SK-N-SH (cell line): ENCODE data around the gene MRM1. TPM values are rescaled to one million over a fixed set of nuclear protein-coding genes. Genes with fewer than 3 reads are reported as not detected.

ENCODE experiments used
- CTCF ChIA-PET: fragments of 300-600, 350-600 bp; formaldehyde crosslinking; extraction: SDS; loops from one replicate; lab custom pipeline; 2021; lab: Yijun Ruan, JAX
- POLR2A ChIA-PET: fragments of 350-600 bp; sonication (Branson Sonifier 250); formaldehyde crosslinking; extraction: SDS; loops from one replicate; lab custom pipeline; 2020; ENCODE audit warnings: antibody characterized with exemption, inconsistent platforms; lab: Yijun Ruan, JAX
- DNase-seq: peaks from one replicate; pipeline ENCODE4 v3.0.0; 2012
- H2AFZ ChIP-seq: fragments of 200-600 bp; sonication (generic); 2 replicates; pipeline ENCODE4 v1.8.1; 2016; ENCODE audit warnings: antibody characterized with exemption, mild to moderate bottlenecking, low read depth
- H3F3A ChIP-seq: fragments of 200-600 bp; sonication (generic); replicated peaks from 2 replicates; pipeline ENCODE3; 2016; ENCODE audit warnings: antibody characterized with exemption, mild to moderate bottlenecking; ENCODE audit not compliant: insufficient read depth
- H3K27ac ChIP-seq, 2 experiments: fragments of 200-500 bp in 1 of 2; fragments of 200-600 bp in 1 of 2; sonication (Bioruptor generic) in 1 of 2; sonication (generic), shearing (Covaris generic) in 1 of 2; 2 replicates each; pipeline versions ENCODE4 v1.5.1 to v1.6.1; 2014 to 2016; ENCODE audit warnings: low read depth in 2 of 2, inconsistent platforms in 1 of 2, low read length in 1 of 2, mild to moderate bottlenecking in 1 of 2, mixed read lengths in 1 of 2
- H3K27me3 ChIP-seq: fragments of 200-600 bp; sonication (generic), shearing (Covaris generic); 2 replicates; pipeline ENCODE4 v1.6.1; 2016; ENCODE audit warnings: mixed run types; ENCODE audit not compliant: insufficient read depth
- H3K36me3 ChIP-seq, 2 experiments: fragments of 200-500 bp in 1 of 2; fragments of 200-600 bp in 1 of 2; sonication (Bioruptor generic) in 1 of 2; sonication (generic) in 1 of 2; replicated peaks in 1 of 2; 2 replicates each; pipeline versions ENCODE3 to v1.5.1; 2014 to 2016; ENCODE audit warnings: low read length in 1 of 2, mild to moderate bottlenecking in 1 of 2; ENCODE audit not compliant: insufficient read depth in 2 of 2, control insufficient read depth in 1 of 2
- H3K4me1 ChIP-seq, 2 experiments: fragments of 200-500 bp in 1 of 2; fragments of 200-600 bp in 1 of 2; sonication (Bioruptor generic) in 1 of 2; sonication (generic), shearing (Covaris generic) in 1 of 2; 2 replicates each; pipeline versions ENCODE4 v1.5.1 to v1.6.1; 2014 to 2016; ENCODE audit warnings: low read depth in 1 of 2, low read length in 1 of 2, mixed run types in 1 of 2; ENCODE audit not compliant: insufficient read depth in 2 of 2, control insufficient read depth in 1 of 2
- H3K4me2 ChIP-seq: fragments of 200-600 bp; sonication (generic), shearing (Covaris generic); 2 replicates; pipeline ENCODE4 v1.6.1; 2017; ENCODE audit warnings: mixed run types
- H3K4me3 ChIP-seq, 2 experiments: fragments of 200-500 bp in 1 of 2; fragments of 200-600 bp in 1 of 2; sonication (Bioruptor generic) in 1 of 2; sonication (generic), shearing (Covaris generic) in 1 of 2; 2 replicates each; pipeline versions ENCODE4 v1.5.1 to v1.8.1; 2014 to 2016; ENCODE audit warnings: low read depth in 2 of 2, inconsistent platforms in 1 of 2, low read length in 1 of 2, mild to moderate bottlenecking in 1 of 2, mixed read lengths in 1 of 2, moderate library complexity in 1 of 2
- H3K79me2 ChIP-seq: fragments of 200-600 bp; sonication (generic); 2 replicates; pipeline ENCODE4 v1.8.1; 2017; ENCODE audit warnings: mild to moderate bottlenecking; ENCODE audit not compliant: insufficient read depth
- H3K9ac ChIP-seq: fragments of 200-600 bp; sonication (generic); 2 replicates; pipeline ENCODE4 v1.6.1; 2017; ENCODE audit warnings: mixed run types
- H3K9me2 ChIP-seq: fragments of 200-600 bp; sonication (generic); 2 replicates; pipeline ENCODE4 v1.6.1; 2017; ENCODE audit warnings: mixed run types
- H3K9me3 ChIP-seq: fragments of 200-600 bp; sonication (generic); 2 replicates; pipeline ENCODE4 v1.6.1; 2017; ENCODE audit warnings: mixed run types, mild to moderate bottlenecking, moderate library complexity
- H4K20me1 ChIP-seq: fragments of 200-600 bp; sonication (generic); 2 replicates; pipeline ENCODE4 v1.6.1; 2017; ENCODE audit warnings: mild to moderate bottlenecking, mixed run types; ENCODE audit not compliant: insufficient read depth
- CTCF ChIP-seq: fragments of 200-600 bp; sonication (generic); IDR thresholded peaks from 2 replicates; pipeline ENCODE4 v1.6.1; 2017; ENCODE audit warnings: antibody characterized with exemption, mild to moderate bottlenecking, moderate library complexity
- ELF1 ChIP-seq: IDR thresholded peaks from 2 replicates; pipeline ENCODE4 v1.4.0; 2012
- FOSL2 ChIP-seq: IDR thresholded peaks from 2 replicates; pipeline ENCODE4 v1.4.0; 2012; ENCODE audit warnings: low read depth, mild to moderate bottlenecking, moderate library complexity, borderline replicate concordance
- FOXJ3 ChIP-seq: sonication (generic); formaldehyde crosslinking; IDR thresholded peaks from 2 replicates; pipeline ENCODE4 v1.5.1; 2020; ENCODE audit warnings: mild to moderate bottlenecking, missing genetic modification reagents
- FOXM1 ChIP-seq: IDR thresholded peaks from 2 replicates; pipeline ENCODE4 v1.4.0; 2012; ENCODE audit warnings: low read depth, mild to moderate bottlenecking
- GABPA ChIP-seq: IDR thresholded peaks from 2 replicates; pipeline ENCODE4 v1.4.0; 2012; ENCODE audit warnings: low read depth, mild to moderate bottlenecking
- GATA2 ChIP-seq: sonication (generic); formaldehyde crosslinking; IDR thresholded peaks from 2 replicates; pipeline ENCODE4 v1.5.0; 2020; ENCODE audit warnings: mild to moderate bottlenecking, missing genetic modification reagents
- JUND ChIP-seq: IDR thresholded peaks from 2 replicates; pipeline ENCODE4 v1.4.0; 2012
- MEF2A ChIP-seq: IDR thresholded peaks from 2 replicates; pipeline ENCODE4 v1.4.0; 2012; ENCODE audit warnings: low read depth, borderline replicate concordance
- NRF1 ChIP-seq: IDR thresholded peaks from 2 replicates; pipeline ENCODE4 v1.6.1; 2012; ENCODE audit warnings: low read depth, mild to moderate bottlenecking, low read length
- RFX5 ChIP-seq: IDR thresholded peaks from 2 replicates; pipeline ENCODE4 v1.6.1; 2012; ENCODE audit warnings: mild to moderate bottlenecking, improper control_type of control experiment, low read length
- SIN3A ChIP-seq: IDR thresholded peaks from 2 replicates; pipeline ENCODE4 v1.6.1; 2012; ENCODE audit warnings: low read depth, mild to moderate bottlenecking, low read length, moderate library complexity, borderline replicate concordance
- SMC3 ChIP-seq: IDR thresholded peaks from 2 replicates; pipeline ENCODE4 v1.6.1; 2012; ENCODE audit warnings: low read depth, low read length, improper control_type of control experiment
- TAF1 ChIP-seq: IDR thresholded peaks from 2 replicates; pipeline ENCODE4 v1.6.1; 2012; ENCODE audit warnings: low read depth, mild to moderate bottlenecking, low read length, moderate library complexity, borderline replicate concordance
- YY1 ChIP-seq: IDR thresholded peaks from 2 replicates; pipeline ENCODE4 v1.4.0; 2012; ENCODE audit warnings: low read depth, mild to moderate bottlenecking
- WGBS: methylation state at CpG from one replicate; pipeline ENCODE4 v1.1.6; 2017; ENCODE audit warnings: low lambda C conversion rate; 5-methylcytosine and 5-hydroxymethylcytosine counted together
- polyA plus RNA-seq, 3 experiments: library from polyadenylated mRNA; depleted of rRNA; stranded (reverse); fragments of >200 nt; gene quantifications; 2 replicates each; pipeline ENCODE4 v1.2.3, GENCODE V29; 2012

Gene MRM1
- polyA plus RNA-seq, 1 of the 3 experiments (the other 2 are of a cell fraction): 9.8 TPM

GRCh38 chr17:36653856-36654255, 52.5 kb downstream of the MRM1 start:
- Histone ChIP-seq H3K9me2 (no peaks in the 10 kb centered on the region), H3K9ac (no peak overlapping the region), H3K9me3 (no peaks in the 10 kb centered on the region), H3K27me3 (peaks cover 4% of the 10 kb centered on the region; the same call in 1 of the 2 replicates), H3K4me2 (no peak overlapping the region), H3F3A (no peaks in the 10 kb centered on the region), H4K20me1 (no peaks in the 10 kb centered on the region), H2AFZ (no peak overlapping the region), H3K27ac (no peak overlapping the region), H3K4me1 (no peaks in the 10 kb centered on the region; a peak in 1 of 4 replicates), H3K79me2 (no peaks in the 10 kb centered on the region), H3K36me3 (no peaks in the 10 kb centered on the region), H3K4me3 (no peak overlapping the region)
- ChIA-PET CTCF (interaction anchor here (1.1 to 2.6 kb wide), 2 partner anchors 24 to 52 kb away, joined by 3 to 6 read pairs; no protein-coding TSS in a partner anchor), POLR2A (no interaction called here)
- TF ChIP-seq GABPA: no peak
- TF ChIP-seq MEF2A: no peak
- no peak for TF ChIP-seq TAF1
- TF ChIP-seq NRF1: no peak
- TF ChIP-seq GATA2 (CRISPR knock-in tag): no peak
- no peak for TF ChIP-seq CTCF
- TF ChIP-seq FOXM1: no peak
- TF ChIP-seq JUND: no peak
- TF ChIP-seq SMC3: no peak
- TF ChIP-seq ELF1: no peak
- no peak for TF ChIP-seq YY1
- no peak for TF ChIP-seq RFX5
- TF ChIP-seq FOSL2: no peak
- no peak for TF ChIP-seq SIN3A
- no peak for TF ChIP-seq FOXJ3 (CRISPR knock-in tag)
- no peak for DNase-seq
- WGBS: 75% methylated on average over 13 of the region's 13 CpGs

GRCh38 chr17:36655726-36656125, 54.3 kb downstream of the MRM1 start:
- Histone ChIP-seq H3K27me3 (peaks cover 2% of the 10 kb centered on the region; the same call in 1 of the 2 replicates), H3F3A (no peaks in the 10 kb centered on the region), H3K9ac (no peak overlapping the region), H3K9me3 (no peaks in the 10 kb centered on the region), H3K27ac (no peak overlapping the region), H3K4me1 (peaks cover 0 to 4% of the 10 kb centered on the region in 2 experiments; a peak in 1 of 4 replicates), H3K4me2 (no peak overlapping the region), H3K36me3 (no peaks in the 10 kb centered on the region), H3K4me3 (no peak overlapping the region), H4K20me1 (no peaks in the 10 kb centered on the region), H3K9me2 (no peaks in the 10 kb centered on the region), H3K79me2 (no peaks in the 10 kb centered on the region), H2AFZ (no peak overlapping the region)
- peak; percentile 40 for DNase-seq
- TF ChIP-seq FOXJ3 (CRISPR knock-in tag): no peak
- WGBS: 68% methylated on average over 7 of the region's 7 CpGs
- ChIA-PET CTCF (interaction anchor here (1.0 to 2.6 kb wide), 8 partner anchors 11 to 391 kb away, joined by 3 to 6 read pairs (median 4); partner anchors contain the start of gene MRM1), POLR2A (no interaction called here)
